ENCODE results near the gene GPR3. TPM values are rescaled to one million over a fixed set of nuclear protein-coding genes. Genes with fewer than 3 reads are reported as not detected.

GPR3 gene
- total and polyA plus RNA-seq, 3 experiments from 2014 or later, result 3.3 to 3.9 TPM; not detected in 1

- peaks cover 41 to 57% (median 53%) of the 10 kb centered on the region in 3 donors for H3K4me1 Mint-ChIP-seq
- Histone ChIP-seq H3K4me1 (ENCODE audit: insufficient read depth, low read length) (peaks cover 46% of the 10 kb centered on the region), H3K4me3 (ENCODE audit: low read length) (no peak overlapping the region), H3K27me3 (ENCODE audit: insufficient read depth, low read length, poor library complexity, severe bottlenecking) (no peaks in the 10 kb centered on the region), H3K36me3 (ENCODE audit: insufficient read depth, low read length) (no peaks in the 10 kb centered on the region), H3K9me3 (ENCODE audit: low read length) (no peaks in the 10 kb centered on the region), H3K27ac (ENCODE audit: low read depth, low read length) (no peak overlapping the region)
- peaks cover 0 to 3% of the 10 kb centered on the region in 2 donors for H3K27me3 Mint-ChIP-seq
- ChIA-PET POLR2A (interaction anchor here (1.8 to 1.9 kb wide), 2 partner anchors 9 to 10 kb away, joined by 5 to 16 read pairs; partner anchors contain the start of gene MAP3K6), CTCF (interaction anchor here (0.9 to 8.0 kb wide), 8 partner anchors 13 to 310 kb away, joined by 3 to 115 read pairs (median 38); partner anchors contain the start of genes CD164L2, MAP3K6 and SYTL1)
- no peak for DNase-seq
- peak overlapping the region in 5 of 7 donors; percentile 62 to 81 (median 76) for H3K4me3 Mint-ChIP-seq
- H3K36me3 Mint-ChIP-seq, result peaks cover 0 to 20% (median 1%) of the 10 kb centered on the region in 3 donors
- peak overlapping the region; percentile 51 to 86 (median 76) for H3K27ac Mint-ChIP-seq
- H3K9me3 Mint-ChIP-seq, result no peaks in the 10 kb centered on the region
Observed at GRCh38 chr1:27355683-27356082, 36.7 kb upstream of the GPR3 start.

- Mint-ChIP-seq H3K4me3 (peak overlapping the region; percentile 70 to 89 (median 81)), H3K9me3 (no peaks in the 10 kb centered on the region), H3K4me1 (peaks cover 41 to 57% (median 53%) of the 10 kb centered on the region in 3 donors), H3K27me3 (peaks cover 0 to 3% of the 10 kb centered on the region in 2 donors), H3K27ac (peak overlapping the region in 7 of 8 donors; percentile 51 to 85 (median 79)), H3K36me3 (peaks cover 0 to 17% (median 1%) of the 10 kb centered on the region in 3 donors)
- Histone ChIP-seq H3K9me3 (ENCODE audit: low read length) (no peaks in the 10 kb centered on the region), H3K36me3 (ENCODE audit: insufficient read depth, low read length) (no peaks in the 10 kb centered on the region), H3K27ac (ENCODE audit: low read depth, low read length) (no peak overlapping the region), H3K4me3 (ENCODE audit: low read length) (no peak overlapping the region), H3K27me3 (ENCODE audit: insufficient read depth, low read length, poor library complexity, severe bottlenecking) (no peaks in the 10 kb centered on the region), H3K4me1 (ENCODE audit: insufficient read depth, low read length) (peaks cover 46% of the 10 kb centered on the region)
- ChIA-PET POLR2A (interaction anchor here (1.8 to 2.6 kb wide), 4 partner anchors 10 to 24 kb away, joined by 5 to 25 read pairs (median 12); partner anchors contain the start of genes MAP3K6 and SYTL1), CTCF (interaction anchor here (0.9 to 8.0 kb wide), 7 partner anchors 13 to 310 kb away, joined by 3 to 115 read pairs (median 50); partner anchors contain the start of genes CD164L2, MAP3K6 and SYTL1)
- DNase-seq, result no peak
Observed at GRCh38 chr1:27356277-27356618, 36.2 kb upstream of the GPR3 start.

DNA sequence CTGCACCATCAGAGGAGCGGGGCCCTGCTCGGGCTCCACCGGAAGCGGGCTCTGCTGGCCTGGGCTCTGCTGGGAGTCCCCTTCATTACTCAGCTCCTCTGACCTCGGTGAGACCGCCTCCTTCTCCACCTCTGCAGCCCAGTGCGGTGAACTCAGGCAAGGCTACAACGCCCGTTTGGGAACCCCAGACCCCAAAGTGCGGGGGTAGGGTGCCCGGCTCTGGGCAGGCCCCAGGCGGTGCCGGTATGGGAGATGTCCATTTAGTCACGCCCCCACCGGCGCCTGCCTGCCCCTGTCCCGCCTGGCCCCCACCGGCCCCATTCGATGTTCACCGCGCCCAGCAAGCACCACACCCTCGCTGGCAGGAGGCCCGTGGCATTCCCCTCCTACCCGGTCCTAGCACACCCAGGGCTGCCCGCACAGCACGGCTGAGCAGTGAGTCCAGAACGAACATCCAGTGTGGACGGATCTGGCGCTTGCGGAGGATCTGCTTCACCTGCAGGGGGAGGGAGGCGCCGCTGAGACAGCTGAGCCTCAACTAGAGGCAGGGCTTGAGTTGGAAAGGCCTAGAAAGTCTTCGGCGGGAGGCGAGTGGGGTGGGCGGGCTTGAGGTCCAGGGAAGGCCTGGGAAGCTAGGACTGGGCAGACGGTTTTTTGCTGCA, 35.7 kb upstream of the GPR3 start:
- POLR2A ChIA-PET, result interaction anchor here (0.9 to 2.6 kb wide), 7 partner anchors 9 to 134 kb away, joined by 3 to 25 read pairs (median 5); partner anchors contain the start of genes MAP3K6, SYTL1 and WASF2
- Histone ChIP-seq H3K27me3 (ENCODE audit: insufficient read depth, low read length, poor library complexity, severe bottlenecking) (no peaks in the 10 kb centered on the region), H3K4me3 (ENCODE audit: low read length) (peak overlapping the region; percentile 91), H3K4me1 (ENCODE audit: insufficient read depth, low read length) (peaks cover 46% of the 10 kb centered on the region), H3K36me3 (ENCODE audit: insufficient read depth, low read length) (no peaks in the 10 kb centered on the region), H3K27ac (ENCODE audit: low read depth, low read length) (peak overlapping the region; percentile 47), H3K9me3 (ENCODE audit: low read length) (no peaks in the 10 kb centered on the region)
- peak in 4 of 5 donors; percentile 32 to 79 (median 46) for DNase-seq
- Mint-ChIP-seq H3K4me1 (peaks cover 41 to 57% (median 53%) of the 10 kb centered on the region in 3 donors), H3K27ac (peak overlapping the region; percentile 74 to 94 (median 81)), H3K36me3 (peaks cover 0 to 13% (median 1%) of the 10 kb centered on the region in 3 donors), H3K27me3 (peaks cover 0 to 3% of the 10 kb centered on the region in 2 donors), H3K4me3 (peak overlapping the region; percentile 70 to 89 (median 81)), H3K9me3 (no peaks in the 10 kb centered on the region)
- CTCF ChIA-PET, result interaction anchor here (0.6 to 8.0 kb wide), 24 partner anchors 8 to 369 kb away, joined by 3 to 115 read pairs (median 4); partner anchors contain the start of genes CD164L2, FAM76A, FCN3 and MAP3K6

DNA sequence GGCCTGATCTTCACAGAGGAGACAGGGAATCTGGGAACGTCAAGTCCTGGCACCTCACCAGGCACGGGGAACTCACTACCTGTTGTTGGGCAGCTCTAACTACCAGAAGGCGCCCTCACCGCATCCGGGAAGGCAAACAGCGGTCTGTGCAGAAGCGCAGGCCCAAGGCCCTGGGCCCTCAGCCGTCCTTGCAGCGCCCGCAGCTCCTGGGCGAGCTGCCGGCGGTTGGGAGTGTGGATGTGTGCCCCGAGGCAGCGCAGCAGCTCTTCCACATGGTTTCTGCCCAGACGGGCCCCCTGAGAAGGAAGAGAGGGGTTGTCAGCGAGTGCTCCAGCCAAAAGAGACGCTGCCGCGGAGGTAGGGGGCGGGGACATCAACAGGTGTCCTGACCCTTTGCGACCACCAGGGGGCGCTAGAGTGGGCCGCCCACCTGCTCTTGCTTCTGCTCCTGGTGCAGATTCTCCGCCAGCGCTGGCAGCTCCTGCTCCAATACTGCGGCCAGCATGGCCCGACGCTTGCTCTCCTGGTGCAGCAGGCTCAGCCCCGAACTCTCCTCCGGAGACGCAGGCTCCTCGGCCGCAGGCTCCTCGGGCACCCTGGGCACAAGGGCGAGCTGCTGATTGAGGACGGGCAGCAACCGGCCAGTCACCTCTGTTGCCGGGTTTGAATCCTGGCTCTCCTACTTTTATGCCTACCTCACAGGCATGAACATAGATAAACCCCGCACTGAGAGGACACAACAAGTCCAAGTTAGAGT, 35.0 kb upstream of the GPR3 start:
- ChIA-PET CTCF (interaction anchor here (0.6 to 8.0 kb wide), 25 partner anchors 9 to 368 kb away, joined by 3 to 115 read pairs (median 4); partner anchors contain the start of genes CD164L2, FAM76A, FCN3 and MAP3K6), POLR2A (interaction anchor here (0.5 to 2.6 kb wide), 10 partner anchors 9 to 313 kb away, joined by 3 to 25 read pairs (median 3); partner anchors contain the start of genes MAP3K6, SYTL1 and WASF2)
- Mint-ChIP-seq H3K27ac (peak overlapping the region; percentile 59 to 94 (median 80)), H3K4me1 (peaks cover 44 to 57% (median 53%) of the 10 kb centered on the region in 3 donors), H3K4me3 (peak overlapping the region; percentile 70 to 89 (median 81)), H3K36me3 (peaks cover 0 to 10% (median 1%) of the 10 kb centered on the region in 3 donors), H3K9me3 (no peaks in the 10 kb centered on the region), H3K27me3 (peaks cover 0 to 3% of the 10 kb centered on the region in 2 donors)
- Histone ChIP-seq H3K4me1 (ENCODE audit: insufficient read depth, low read length) (peaks cover 46% of the 10 kb centered on the region), H3K27ac (ENCODE audit: low read depth, low read length) (peak overlapping the region; percentile 47), H3K9me3 (ENCODE audit: low read length) (no peaks in the 10 kb centered on the region), H3K36me3 (ENCODE audit: insufficient read depth, low read length) (no peaks in the 10 kb centered on the region), H3K4me3 (ENCODE audit: low read length) (peak overlapping the region; percentile 91), H3K27me3 (ENCODE audit: insufficient read depth, low read length, poor library complexity, severe bottlenecking) (no peaks in the 10 kb centered on the region)
- DNase-seq, result peak; percentile 72 to 88 (median 82)

- ChIA-PET CTCF (interaction anchor here (0.8 to 8.0 kb wide), 17 partner anchors 11 to 367 kb away, joined by 3 to 115 read pairs (median 9); partner anchors contain the start of genes CD164L2, FAM76A, FCN3 and MAP3K6), POLR2A (interaction anchor here (0.5 to 2.6 kb wide), 5 partner anchors 12 to 313 kb away, joined by 3 to 25 read pairs (median 3); partner anchors contain the start of gene SYTL1)
- H3K4me3 Mint-ChIP-seq, result peak overlapping the region in 6 of 7 donors; percentile 58 to 89 (median 81)
- peaks cover 45 to 57% (median 53%) of the 10 kb centered on the region in 3 donors for H3K4me1 Mint-ChIP-seq
- DNase-seq, result no peak
- Histone ChIP-seq H3K4me1 (ENCODE audit: insufficient read depth, low read length) (peaks cover 46% of the 10 kb centered on the region), H3K36me3 (ENCODE audit: insufficient read depth, low read length) (no peaks in the 10 kb centered on the region), H3K27me3 (ENCODE audit: insufficient read depth, low read length, poor library complexity, severe bottlenecking) (no peaks in the 10 kb centered on the region), H3K4me3 (ENCODE audit: low read length) (peak overlapping the region; percentile 91), H3K27ac (ENCODE audit: low read depth, low read length) (no peak overlapping the region), H3K9me3 (ENCODE audit: low read length) (no peaks in the 10 kb centered on the region)
- H3K27me3 Mint-ChIP-seq, result peaks cover 0 to 3% of the 10 kb centered on the region in 2 donors
- peaks cover 0 to 7% (median 1%) of the 10 kb centered on the region in 3 donors for H3K36me3 Mint-ChIP-seq
- H3K27ac Mint-ChIP-seq, result peak overlapping the region in 2 of 8 donors; percentile 19 to 92
- no peaks in the 10 kb centered on the region for H3K9me3 Mint-ChIP-seq
Observed at GRCh38 chr1:27358038-27358927, 34.1 kb upstream of the GPR3 start.

GRCh38 chr1:27358928-27359313, 33.5 kb upstream of the GPR3 start:
- Mint-ChIP-seq H3K36me3 (peaks cover 0 to under 1% (median 0%) of the 10 kb centered on the region in 3 donors), H3K27me3 (peaks cover 0 to 3% of the 10 kb centered on the region in 2 donors), H3K4me3 (peak overlapping the region; percentile 51 to 83 (median 78)), H3K27ac (peak overlapping the region in 3 of 8 donors; percentile 22 to 63 (median 54)), H3K4me1 (peaks cover 46 to 53% (median 49%) of the 10 kb centered on the region in 3 donors), H3K9me3 (no peaks in the 10 kb centered on the region)
- no peaks in the 10 kb centered on the region for H3K36me3 ChIP-seq (ENCODE audit: insufficient read depth, low read length)
- peaks cover 46% of the 10 kb centered on the region for H3K4me1 ChIP-seq (ENCODE audit: insufficient read depth, low read length)
- ChIA-PET CTCF (interaction anchor here (1.0 to 8.0 kb wide), 8 partner anchors 10 to 58 kb away, joined by 3 to 115 read pairs (median 38); partner anchors contain the start of genes CD164L2, MAP3K6 and SYTL1), POLR2A (no interaction called here)
- DNase-seq, result no peak
- H3K27me3 ChIP-seq (ENCODE audit: insufficient read depth, low read length, poor library complexity, severe bottlenecking), result no peaks in the 10 kb centered on the region
- H3K4me3 ChIP-seq (ENCODE audit: low read length), result no peak overlapping the region
- H3K9me3 ChIP-seq (ENCODE audit: low read length), result no peaks in the 10 kb centered on the region
- H3K27ac ChIP-seq (ENCODE audit: low read depth, low read length), result no peak overlapping the region

All from CD8-positive, alpha-beta memory T cell (primary cell).